Type B pancreatic cell (in vitro differentiated cells): Measurements from ENCODE around the gene FAM193A. TPM values are rescaled to one million over a fixed set of nuclear protein-coding genes. Genes with fewer than 3 reads are reported as not detected.
"Not testable (repeated sequence)": the region's sequence is repeated elsewhere in the genome, so short reads cannot be mapped to it uniquely, and the experiment has no call there.

Experiments
- DNase-seq: peaks from one replicate; pipeline ENCODE4 v3.0.0; 2021; ENCODE audit warnings: mixed read lengths; ENCODE audit not compliant: unreplicated experiment; ENCODE audit errors: extremely low spot score
- H3K27ac Mint-ChIP-seq: 2 replicates; pipeline ENCODE4 v1.8.0; 2021; ENCODE audit warnings: mild to moderate bottlenecking, mixed read lengths
- H3K27me3 Mint-ChIP-seq: 2 replicates; pipeline ENCODE4 v1.8.0; 2021; ENCODE audit warnings: mixed read lengths
- H3K36me3 Mint-ChIP-seq: 2 replicates; pipeline ENCODE4 v1.8.0; 2021; ENCODE audit warnings: mixed read lengths
- H3K4me1 Mint-ChIP-seq: one replicate; pipeline ENCODE4 v1.8.0; 2021; ENCODE audit warnings: mixed read lengths; ENCODE audit not compliant: unreplicated experiment
- H3K4me3 Mint-ChIP-seq: 2 replicates; pipeline ENCODE4 v1.8.0; 2021; ENCODE audit warnings: mild to moderate bottlenecking, mixed read lengths
- H3K9me3 Mint-ChIP-seq: 2 replicates; pipeline ENCODE4 v1.8.0; 2021; ENCODE audit warnings: mixed read lengths
- total RNA-seq: library from RNA; stranded (reverse); gene quantifications from 2 replicates; pipeline ENCODE4 v1.2.1, GENCODE V29; 2021; ENCODE audit warnings: low replicate concordance
- TF ChIP-seq, protein P1 (sequence below): fragments of 200-600 bp; sonication (generic); conservative IDR thresholded peaks from 2 replicates; pipeline ENCODE4 v1.5.0; 2021; ENCODE audit warnings: antibody characterized with exemption, mild to moderate bottlenecking

The FAM193A gene
- total RNA-seq, 1 donor from 2014 or later = 37.1 TPM

DNA sequence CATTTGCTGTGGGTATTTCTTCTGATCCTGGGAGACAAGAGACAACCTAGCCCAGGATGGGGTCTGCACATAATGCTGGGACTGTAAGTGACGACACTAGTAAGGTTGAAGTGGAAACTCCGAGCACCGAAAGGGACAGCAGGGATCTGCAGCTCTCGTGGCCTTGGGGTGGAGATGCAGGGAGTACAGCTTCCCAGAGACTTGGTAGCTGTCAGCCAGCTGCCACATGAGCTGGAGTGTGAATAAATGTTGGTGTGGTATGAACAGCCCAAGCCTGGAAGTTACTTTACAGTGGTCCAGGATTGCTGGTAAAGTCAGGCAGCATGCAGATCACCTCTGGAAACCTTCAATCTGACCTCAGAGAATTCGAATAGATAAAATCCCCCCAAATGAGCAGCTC lies 97.6 kb downstream of the FAM193A start:
- no peak overlapping the region for H3K27ac Mint-ChIP-seq
- peaks cover 5% of the 10 kb centered on the region for H3K4me1 Mint-ChIP-seq
- H3K4me3 Mint-ChIP-seq = no peak overlapping the region
- TF ChIP-seq, protein P1, sequence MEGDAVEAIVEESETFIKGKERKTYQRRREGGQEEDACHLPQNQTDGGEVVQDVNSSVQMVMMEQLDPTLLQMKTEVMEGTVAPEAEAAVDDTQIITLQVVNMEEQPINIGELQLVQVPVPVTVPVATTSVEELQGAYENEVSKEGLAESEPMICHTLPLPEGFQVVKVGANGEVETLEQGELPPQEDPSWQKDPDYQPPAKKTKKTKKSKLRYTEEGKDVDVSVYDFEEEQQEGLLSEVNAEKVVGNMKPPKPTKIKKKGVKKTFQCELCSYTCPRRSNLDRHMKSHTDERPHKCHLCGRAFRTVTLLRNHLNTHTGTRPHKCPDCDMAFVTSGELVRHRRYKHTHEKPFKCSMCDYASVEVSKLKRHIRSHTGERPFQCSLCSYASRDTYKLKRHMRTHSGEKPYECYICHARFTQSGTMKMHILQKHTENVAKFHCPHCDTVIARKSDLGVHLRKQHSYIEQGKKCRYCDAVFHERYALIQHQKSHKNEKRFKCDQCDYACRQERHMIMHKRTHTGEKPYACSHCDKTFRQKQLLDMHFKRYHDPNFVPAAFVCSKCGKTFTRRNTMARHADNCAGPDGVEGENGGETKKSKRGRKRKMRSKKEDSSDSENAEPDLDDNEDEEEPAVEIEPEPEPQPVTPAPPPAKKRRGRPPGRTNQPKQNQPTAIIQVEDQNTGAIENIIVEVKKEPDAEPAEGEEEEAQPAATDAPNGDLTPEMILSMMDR = no peak
- H3K27me3 Mint-ChIP-seq = no peaks in the 10 kb centered on the region
- peaks cover 13% of the 10 kb centered on the region for H3K36me3 Mint-ChIP-seq
- H3K9me3 Mint-ChIP-seq = no peaks in the 10 kb centered on the region
- peak; percentile 44 for DNase-seq

DNA sequence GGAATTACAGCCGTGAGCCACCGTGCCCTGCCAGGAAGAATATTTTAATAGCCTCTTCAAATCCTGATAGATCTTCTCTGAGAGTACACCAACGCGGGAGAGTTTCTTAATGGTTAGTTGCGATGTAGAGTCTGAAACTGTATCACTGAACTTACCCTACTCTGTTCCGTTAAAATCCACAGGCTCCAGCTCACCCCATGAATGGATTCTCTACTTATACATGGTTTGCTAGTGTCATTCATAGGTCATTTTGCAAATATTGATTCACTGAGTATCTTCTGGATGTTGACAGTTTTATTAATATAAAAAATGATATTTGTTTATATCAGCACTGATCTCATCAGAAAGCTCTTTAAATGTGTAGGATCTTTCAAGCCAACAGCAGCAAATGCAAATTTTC lies 99.9 kb downstream of the FAM193A start:
- Mint-ChIP-seq H3K27ac (no peak overlapping the region), H3K4me1 (peaks cover 5% of the 10 kb centered on the region), H3K27me3 (no peaks in the 10 kb centered on the region), H3K4me3 (no peak overlapping the region), H3K36me3 (peaks cover 15% of the 10 kb centered on the region), H3K9me3 (no peaks in the 10 kb centered on the region)
- DNase-seq = no peak
- TF ChIP-seq, protein P1 = no peak

DNA sequence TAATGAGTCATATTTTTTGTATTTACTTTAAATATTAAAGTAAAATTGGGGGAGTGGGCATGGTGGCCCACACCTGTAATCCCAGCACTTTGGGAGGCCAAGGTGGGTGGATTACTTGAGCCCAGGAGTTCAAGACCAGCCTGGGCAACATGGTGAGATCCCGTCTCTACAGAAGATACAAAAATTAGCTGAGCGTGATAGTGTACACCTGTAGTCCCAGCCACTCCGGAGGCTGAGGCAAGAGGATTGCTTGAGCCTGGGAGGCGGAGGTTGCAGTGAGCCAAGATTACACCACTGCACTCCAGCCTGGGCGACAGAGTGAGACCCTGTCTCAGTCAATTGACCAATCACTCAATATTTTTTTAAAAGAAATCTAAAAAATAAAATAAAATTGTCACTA lies 100.5 kb downstream of the FAM193A start:
- H3K36me3 Mint-ChIP-seq = peaks cover 15% of the 10 kb centered on the region
- not testable (repeated sequence) for H3K4me1 Mint-ChIP-seq, H3K4me3 Mint-ChIP-seq, H3K27me3 Mint-ChIP-seq, H3K27ac Mint-ChIP-seq, H3K9me3 Mint-ChIP-seq
- DNase-seq = peak; percentile 20

DNA sequence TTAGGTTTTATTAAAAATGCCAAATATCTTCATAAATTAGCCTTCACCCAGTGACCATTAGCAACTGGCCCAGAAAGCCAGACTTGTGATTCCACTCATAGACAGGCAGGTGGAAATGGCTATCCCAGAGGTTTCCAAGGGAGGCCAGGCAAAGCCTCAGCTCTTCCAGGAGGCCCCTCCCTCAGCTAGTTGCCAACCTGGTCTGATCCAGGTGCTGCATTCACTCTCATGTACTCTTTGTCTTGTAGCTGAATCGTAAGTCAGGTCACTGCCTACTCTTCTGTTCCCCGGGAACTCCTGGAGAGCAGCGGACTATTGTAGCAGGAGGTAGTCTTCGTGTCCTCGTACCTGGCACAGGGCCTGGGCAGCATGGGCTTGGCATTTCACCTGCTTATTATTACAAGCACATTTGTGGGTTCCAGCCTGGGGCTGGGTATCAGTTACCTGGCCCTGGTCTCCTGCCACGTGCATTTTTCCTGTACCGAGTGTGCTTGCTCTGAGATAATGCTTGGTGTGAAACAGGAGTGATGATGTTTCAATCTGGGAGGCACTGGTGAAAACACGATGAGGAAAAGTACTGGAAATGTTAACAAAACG lies 101.6 kb downstream of the FAM193A start:
- no peak overlapping the region for H3K27ac Mint-ChIP-seq

DNA sequence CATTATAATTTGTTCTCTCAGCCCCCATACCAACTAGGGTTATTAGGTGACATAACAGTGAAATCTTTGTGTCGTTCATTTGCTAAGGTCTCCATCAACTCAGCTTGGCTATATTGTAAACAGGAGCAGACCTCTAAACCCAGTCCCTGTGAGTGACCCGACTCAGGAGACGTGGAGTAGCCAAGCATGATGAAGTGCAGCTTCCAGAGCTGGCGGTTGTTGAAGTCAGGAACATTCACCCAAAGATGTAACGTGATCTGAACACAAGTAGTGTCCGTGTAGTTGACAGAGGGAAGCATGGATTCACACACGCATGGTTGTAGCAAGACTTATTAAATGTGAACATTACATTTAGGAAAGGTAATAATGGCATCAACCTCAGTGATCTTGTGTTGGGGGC lies 102.3 kb downstream of the FAM193A start:
- Mint-ChIP-seq H3K4me3 (no peak overlapping the region), H3K36me3 (peaks cover 15% of the 10 kb centered on the region), H3K4me1 (peaks cover 5% of the 10 kb centered on the region), H3K27ac (no peak overlapping the region), H3K9me3 (no peaks in the 10 kb centered on the region), H3K27me3 (no peaks in the 10 kb centered on the region)
- no peak for DNase-seq
- TF ChIP-seq, protein P1 = no peak

More for the DNA sequence above, 101.6 kb downstream of the FAM193A start:
- H3K4me3 Mint-ChIP-seq = no peak overlapping the region
- H3K4me1 Mint-ChIP-seq = peaks cover 5% of the 10 kb centered on the region
- TF ChIP-seq, protein P1 = no peak
- no peaks in the 10 kb centered on the region for H3K27me3 Mint-ChIP-seq
- H3K9me3 Mint-ChIP-seq = no peaks in the 10 kb centered on the region
- DNase-seq = peak; percentile 18
- H3K36me3 Mint-ChIP-seq = peaks cover 15% of the 10 kb centered on the region

DNA sequence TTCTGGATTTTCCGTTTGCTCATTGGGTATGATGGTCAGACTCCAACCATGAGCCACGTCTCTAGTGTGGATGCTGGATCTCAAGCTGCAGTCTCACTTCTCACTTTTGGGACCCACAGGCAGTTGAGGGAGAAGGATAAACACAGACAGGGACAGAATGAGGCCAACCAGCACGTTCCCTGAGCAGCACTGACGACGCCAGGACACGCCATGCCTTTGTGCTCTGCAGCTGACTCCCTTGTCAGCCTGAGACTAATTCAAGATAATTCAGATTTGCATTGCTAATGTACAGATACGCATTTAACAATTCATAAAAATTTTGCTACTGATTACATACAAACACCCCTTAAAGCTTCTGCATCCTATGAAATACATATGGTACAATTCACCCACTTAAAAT lies 106.5 kb downstream of the FAM193A start:
- no peaks in the 10 kb centered on the region for H3K4me1 Mint-ChIP-seq
- no peak for DNase-seq
- H3K27me3 Mint-ChIP-seq = no peaks in the 10 kb centered on the region
- H3K36me3 Mint-ChIP-seq = peaks cover 10% of the 10 kb centered on the region
- TF ChIP-seq, protein P1 = no peak
- no peak overlapping the region for H3K27ac Mint-ChIP-seq
- H3K9me3 Mint-ChIP-seq = no peaks in the 10 kb centered on the region
- H3K4me3 Mint-ChIP-seq = no peak overlapping the region
